GM19193 (cell line): ENCODE data around the gene DACH1.

Source experiments
- POLR2A ChIP-seq: IDR thresholded peaks from 4 replicates; pipeline ENCODE4 v1.6.1; 2011; ENCODE audit not compliant: insufficient read depth, insufficient read length; ENCODE audit errors: extremely low read depth

DACH1 gene

GRCh38 chr13:71587193-71587592, 279.8 kb downstream of the DACH1 start:
- TF ChIP-seq POLR2A = no peak

GRCh38 chr13:71583581-71583980, 283.4 kb downstream of the DACH1 start:
- TF ChIP-seq POLR2A = no peak

- TF ChIP-seq POLR2A = no peak
These were observed 286.4 kb downstream of the DACH1 start for GRCh38 chr13:71580614-71581013.

GRCh38 chr13:71578048-71578447, 289.0 kb downstream of the DACH1 start:
- TF ChIP-seq POLR2A = no peak

- TF ChIP-seq POLR2A = no peak
These were observed 289.9 kb downstream of the DACH1 start for GRCh38 chr13:71577127-71577526.

- no peak for TF ChIP-seq POLR2A
These were observed 290.4 kb downstream of the DACH1 start for GRCh38 chr13:71576571-71576970.

GRCh38 chr13:71546881-71547280, 320.1 kb downstream of the DACH1 start:
- no peak for TF ChIP-seq POLR2A

GRCh38 chr13:71540098-71540497, 326.9 kb downstream of the DACH1 start:
- TF ChIP-seq POLR2A = no peak

- no peak for TF ChIP-seq POLR2A
These were observed 330.8 kb downstream of the DACH1 start for GRCh38 chr13:71536201-71536600.

GRCh38 chr13:71524613-71525304, 342.2 kb downstream of the DACH1 start:
- TF ChIP-seq POLR2A = no peak

GRCh38 chr13:71524245-71524612, 342.8 kb downstream of the DACH1 start:
- TF ChIP-seq POLR2A = no peak

GRCh38 chr13:71522941-71523526, 344.0 kb downstream of the DACH1 start:
- no peak for TF ChIP-seq POLR2A

- TF ChIP-seq POLR2A = no peak
These were observed 350.0 kb downstream of the DACH1 start for GRCh38 chr13:71517004-71517403.

GRCh38 chr13:71516521-71516920, 350.5 kb downstream of the DACH1 start:
- no peak for TF ChIP-seq POLR2A

GRCh38 chr13:71515744-71516038, 351.3 kb downstream of the DACH1 start:
- TF ChIP-seq POLR2A = no peak

- TF ChIP-seq POLR2A = no peak
These were observed 351.9 kb downstream of the DACH1 start for GRCh38 chr13:71514900-71515743.
